ENCODE data around the gene ZNRF1. TPM values are rescaled to one million over a fixed set of nuclear protein-coding genes. Genes with fewer than 3 reads are reported as not detected.

Gene ZNRF1
- total and polyA plus RNA-seq, 2 of the 13 experiments (the other 11 are each of a cell fraction or from before 2014, with no cell fraction given), result 43.9 to 58.7 TPM

GRCh38 chr16:75130150-75130771, 131.4 kb downstream of the ZNRF1 start:
- Histone ChIP-seq H3K27ac (ENCODE audit: extremely low read length, insufficient read depth, low read length) (peak overlapping the region; percentile 76), H3K9me3 (ENCODE audit: low read length) (peaks cover 9% of the 10 kb centered on the region), H4K20me1 (ENCODE audit: insufficient read depth, low read length) (no peaks in the 10 kb centered on the region), H3K27me3 (ENCODE audit: control insufficient read depth in 1 of 2, insufficient read depth in 2 of 2, low read length in 2 of 2) (no peaks in the 10 kb centered on the region), H3K4me1 (ENCODE audit: insufficient read depth, low read length) (peaks cover 42% of the 10 kb centered on the region), H2AFZ (ENCODE audit: low read length) (no peak overlapping the region), H3K4me3 (replicated peaks in 1 of 3; ENCODE audit: insufficient read depth in 1 of 3, low read depth in 2 of 3, low read length in 3 of 3) (no peak overlapping the region), H3K79me2 (ENCODE audit: insufficient read depth, low read length) (no peaks in the 10 kb centered on the region), H3K4me2 (ENCODE audit: low read depth, low read length) (peak overlapping the region; percentile 41), H3K9ac (ENCODE audit: insufficient read depth, low read depth, low read length) (no peak overlapping the region), H3K36me3 (replicated peaks in 1 of 2; ENCODE audit: control insufficient read depth in 1 of 2, insufficient read depth in 2 of 2, low read length in 2 of 2) (peaks cover 4 to 15% of the 10 kb centered on the region in 2 experiments; a peak in 3 of 5 replicates)
- BruUV-seq (replicated peaks), result no TSS peak
- CTCF ChIA-PET (ENCODE audit: low intra/inter-chr PET ratio, low total read pairs), result no interaction called here
- peak; percentile 71 for DNase-seq (ENCODE audit: low spot score)
- 68% methylated on average over 9 of the region's 9 CpGs for WGBS (ENCODE audit: low lambda C conversion rate)
- peak; percentile 84 for ATAC-seq
- in situ Hi-C loops (cut with HindIII; ENCODE audit: extremely low pct_ligation_motif_present, low pct_unique_long_range_greater_than_20kb) (no loop called here), intact Hi-C loops (cut with micrococcal nuclease; ENCODE audit: unreplicated experiment) (no loop called here)
- peak; percentile 78 for FAIRE-seq
- POLR2A ChIA-PET, result interaction anchor here (0.6 to 2.0 kb wide), 5 partner anchors 11 to 280 kb away, joined by 3 to 9 read pairs (median 6); partner anchors contain the start of gene LDHD
- TF ChIP-seq HMG20B (CRISPR knock-in tag; conservative IDR thresholded peaks at IDR 0.05) (no peak), ZNF605 (CRISPR knock-in tag; IDR thresholded peaks at IDR 0.05) (peak; percentile 48; the same call in 1 of the 2 replicates), IRX3 (CRISPR knock-in tag; IDR thresholded peaks at IDR 0.05; ENCODE audit: borderline replicate concordance, low read depth) (no peak), ZBTB20 (CRISPR knock-in tag; IDR thresholded peaks at IDR 0.05; ENCODE audit: borderline replicate concordance, low read depth) (peak; percentile 53), RCOR2 (CRISPR knock-in tag; IDR thresholded peaks at IDR 0.05) (0 out of 2 replicates have a peak, but pooled peaks have one; percentile 15), ZKSCAN8 (CRISPR knock-in tag; IDR thresholded peaks at IDR 0.05; ENCODE audit: borderline replicate concordance) (no peak), ZNF292 (CRISPR knock-in tag; IDR thresholded peaks at IDR 0.05; ENCODE audit: borderline replicate concordance, low read depth) (peak; percentile 1; the same call in 1 of the 2 replicates), ZNF205 (CRISPR knock-in tag; IDR thresholded peaks at IDR 0.05) (0 out of 2 replicates have a peak, but pooled peaks have one; percentile 4), MAF1 (CRISPR knock-in tag; IDR thresholded peaks at IDR 0.05; ENCODE audit: borderline replicate concordance) (no peak), CREB3 (CRISPR knock-in tag; IDR thresholded peaks at IDR 0.05) (no peak), ZNF543 (CRISPR knock-in tag; IDR thresholded peaks at IDR 0.05) (no peak), POLR2A (IDR thresholded peaks at IDR 0.05; ENCODE audit: insufficient read depth in 1 of 2, low read depth in 2 of 2, low read length in 2 of 2) (no peak), MTERF4 (CRISPR knock-in tag; IDR thresholded peaks at IDR 0.05) (no peak), NFYC (CRISPR knock-in tag; IDR thresholded peaks at IDR 0.05) (no peak), PHF20 (CRISPR knock-in tag; IDR thresholded peaks at IDR 0.05) (no peak), NR2F2 (IDR thresholded peaks at IDR 0.05; ENCODE audit: borderline replicate concordance, low read depth) (0 out of 2 replicates have a peak, but pooled peaks have one; percentile 5), MEIS2 (CRISPR knock-in tag; IDR thresholded peaks at IDR 0.05) (0 out of 2 replicates have a peak, but pooled peaks have one; percentile 34), FOXM1 (CRISPR knock-in tag; IDR thresholded peaks at IDR 0.05) (no peak), ZBTB3 (CRISPR knock-in tag; IDR thresholded peaks at IDR 0.05; ENCODE audit: borderline replicate concordance, low read depth) (0 out of 2 replicates have a peak, but pooled peaks have one; percentile 12), ZKSCAN1 (IDR thresholded peaks at IDR 0.05; ENCODE audit: low read length) (no peak), HNRNPK (IDR thresholded peaks at IDR 0.05; ENCODE audit: low read depth, low read length, poor library complexity, severe bottlenecking) (no peak)
- TF ChIP-seq, protein P1, sequence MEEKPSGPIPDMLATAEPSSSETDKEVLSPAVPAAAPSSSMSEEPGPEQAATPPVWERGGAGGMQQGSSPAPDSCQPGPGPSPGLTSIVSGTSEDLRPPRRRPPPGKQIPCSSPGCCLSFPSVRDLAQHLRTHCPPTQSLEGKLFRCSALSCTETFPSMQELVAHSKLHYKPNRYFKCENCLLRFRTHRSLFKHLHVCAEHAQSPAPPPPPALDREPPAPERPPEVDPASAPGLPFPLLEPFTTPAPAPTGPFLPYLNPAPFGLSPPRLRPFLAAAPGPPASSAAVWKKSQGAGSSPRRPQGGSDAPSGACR (CRISPR knock-in tag; IDR thresholded peaks at IDR 0.05), result 0 out of 2 replicates have a peak, but pooled peaks have one; percentile 10

All from HepG2 (cell line).